PFSK-1 (cell line): ENCODE measurements around the gene GALNT18.

ENCODE experiments used
- POLR2AphosphoS5 ChIP-seq: IDR thresholded peaks from 2 replicates; pipeline ENCODE4 v1.6.1; 2012; ENCODE audit warnings: low read depth, mild to moderate bottlenecking, control low read depth, low read length, moderate library complexity
- REST ChIP-seq, 2 experiments: IDR thresholded peaks; 2 replicates each; pipeline versions ENCODE4 v1.6.1 to v1.8.0; 2011 to 2012; ENCODE audit warnings: low read depth in 2 of 2, low read length in 2 of 2, control low read depth in 1 of 2, inconsistent platforms in 1 of 2, mild to moderate bottlenecking in 1 of 2, moderate library complexity in 1 of 2; ENCODE audit not compliant: insufficient read depth in 1 of 2
- SIN3A ChIP-seq: IDR thresholded peaks from 2 replicates; pipeline ENCODE4 v1.6.1; 2012; ENCODE audit warnings: mild to moderate bottlenecking, low read length, moderate library complexity, borderline replicate concordance; ENCODE audit not compliant: insufficient read depth
- TAF1 ChIP-seq: IDR thresholded peaks from 2 replicates; pipeline ENCODE4 v1.6.1; 2012; ENCODE audit warnings: low read length, control low read depth, borderline replicate concordance; ENCODE audit not compliant: insufficient read depth

DNA sequence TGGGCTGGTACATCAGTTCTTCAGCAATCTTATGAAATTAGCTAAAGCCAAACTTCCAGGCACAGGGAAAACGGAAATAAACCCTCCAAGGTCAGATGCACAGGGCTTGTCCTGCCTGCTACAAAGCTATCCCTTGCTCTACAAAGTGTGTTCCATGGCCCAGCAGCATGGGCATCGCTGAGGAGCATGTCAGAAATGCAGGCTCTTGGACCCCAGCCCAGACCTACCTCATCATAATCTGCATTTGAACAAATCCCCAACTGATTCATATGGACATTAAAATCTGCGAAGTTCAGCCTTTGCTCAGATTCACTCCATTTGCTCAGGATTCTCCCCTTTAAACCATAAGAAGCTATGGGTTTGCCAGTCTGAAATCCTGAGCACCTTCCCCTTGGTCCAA, 139.1 kb downstream of the GALNT18 start:
- no peak for TF ChIP-seq POLR2AphosphoS5
- TF ChIP-seq REST (IDR thresholded peaks at IDR 0.05; ENCODE audit: insufficient read depth in 1 of 2, low read depth in 2 of 2, low read length in 2 of 2): no peak
- TF ChIP-seq SIN3A: no peak
- TF ChIP-seq TAF1: no peak
